GM12878 (cell line): ENCODE results near the gene MDM1. TPM values are rescaled to one million over a fixed set of nuclear protein-coding genes. Genes with fewer than 3 reads are reported as not detected.

Source experiments
- BHLHE40 ChIP-seq, 2 experiments: fragments of 450-650 bp in 1 of 2; IDR thresholded peaks; 2 replicates each; pipeline ENCODE4 v1.6.1; 2011 to 2017; ENCODE audit warnings: low read depth in 2 of 2, borderline replicate concordance in 1 of 2, improper control_type of control experiment in 1 of 2, low read length in 1 of 2, mild to moderate bottlenecking in 1 of 2
- ETV6 ChIP-seq, 2 experiments: fragments of 450-650 bp in 1 of 2; IDR thresholded peaks in 1 of 2; conservative IDR thresholded peaks in 1 of 2; 2 replicates each; pipeline ENCODE4 v1.6.1; 2014; ENCODE audit warnings: antibody characterized with exemption in 1 of 2, borderline replicate concordance in 1 of 2, low read depth in 1 of 2, mild to moderate bottlenecking in 1 of 2, moderate library complexity in 1 of 2
- HDAC6 ChIP-seq: fragments of 200-600 bp; sonication (generic); IDR thresholded peaks from one replicate; pipeline ENCODE4 v1.8.0; 2017; ENCODE audit warnings: antibody characterized with exemption; ENCODE audit not compliant: unreplicated experiment
- IRF4 ChIP-seq: IDR thresholded peaks from 2 replicates; pipeline ENCODE4 v1.6.1; 2011; ENCODE audit warnings: low read depth, low read length
- NR2F1 ChIP-seq: fragments of 450-650 bp; conservative IDR thresholded peaks from 2 replicates; pipeline ENCODE4 v1.6.1; 2017; ENCODE audit warnings: mild to moderate bottlenecking
- RAD51 ChIP-seq: fragments of 450-650 bp; IDR thresholded peaks from 2 replicates; pipeline ENCODE4 v1.6.1; 2016; ENCODE audit warnings: moderate library complexity, mild to moderate bottlenecking, inconsistent platforms
- RUNX3 ChIP-seq: IDR thresholded peaks from 2 replicates; pipeline ENCODE4 v1.6.1; 2012; ENCODE audit warnings: low read length, inconsistent platforms
- ZSCAN29 ChIP-seq: fragments of 450-650 bp; IDR thresholded peaks from 2 replicates; pipeline ENCODE4 v1.6.1; 2017; ENCODE audit warnings: mild to moderate bottlenecking, moderate library complexity
- polyA plus RNA-seq, 11 experiments: library from polyadenylated mRNA; depleted of rRNA in 4 of 11; unstranded in 6 of 11; stranded (reverse) in 5 of 11; fragments of >200 nt; fragmentation: Nextera tagmentation in 4 of 11; fragmentation: Illumina TruSeq in 1 of 11; extraction: Ambion mirVana in 4 of 11; extraction: Trizol in 1 of 11; gene quantifications; 1 replicate in 1 of 11; 2 replicates in 10 of 11; pipeline versions ENCODE4 v1.2.1 to v1.2.3, GENCODE V29; 2011 to 2016; ENCODE audit warnings: inconsistent platforms in 2 of 11, missing spikeins in 2 of 11, low read depth in 1 of 11
- total RNA-seq, 4 experiments: library from RNA; depleted of rRNA in 3 of 4; stranded (reverse); fragments of >200 nt in 3 of 4; fragmentation: Illumina TruSeq in 1 of 4; extraction: Trizol in 1 of 4; gene quantifications; 2 replicates each; pipeline versions ENCODE4 v1.2.1 to v1.2.3, GENCODE V29; 2013 to 2021
- TF ChIP-seq, protein P1 (sequence below): IDR thresholded peaks from 2 replicates; pipeline ENCODE4 v1.6.1; 2011; ENCODE audit warnings: low read depth, low read length, improper control_type of control experiment, borderline replicate concordance
- TF ChIP-seq, protein P2 (sequence below): IDR thresholded peaks from 2 replicates; pipeline ENCODE4 v1.6.1; 2011; ENCODE audit warnings: mild to moderate bottlenecking, low read depth, low read length, moderate library complexity; ENCODE audit not compliant: insufficient replicate concordance
- TF ChIP-seq, protein P3 (sequence below): IDR thresholded peaks from 2 replicates; pipeline ENCODE4 v1.6.1; 2012; ENCODE audit warnings: low read depth, low read length, improper control_type of control experiment
- TF ChIP-seq, protein P4 (sequence below): IDR thresholded peaks from 2 replicates; pipeline ENCODE4 v1.6.1; 2012; ENCODE audit warnings: improper control_type of control experiment, low read depth, low read length; ENCODE audit not compliant: insufficient replicate concordance
- TF ChIP-seq, protein P5 (sequence below): fragments of 450-650 bp; IDR thresholded peaks from 2 replicates; pipeline ENCODE4 v1.6.1; 2017; ENCODE audit warnings: mild to moderate bottlenecking, moderate library complexity
- TF ChIP-seq, protein P6 (sequence below): fragments of 450-650 bp; IDR thresholded peaks from 2 replicates; pipeline ENCODE4 v1.6.1; 2016; ENCODE audit warnings: mild to moderate bottlenecking

Gene MDM1
- total and polyA plus RNA-seq, 10 of the 15 experiments (the other 5 are each of a cell fraction or from before 2014, with no cell fraction given) = 10.1 to 25.3 (median 16.5) TPM

DNA sequence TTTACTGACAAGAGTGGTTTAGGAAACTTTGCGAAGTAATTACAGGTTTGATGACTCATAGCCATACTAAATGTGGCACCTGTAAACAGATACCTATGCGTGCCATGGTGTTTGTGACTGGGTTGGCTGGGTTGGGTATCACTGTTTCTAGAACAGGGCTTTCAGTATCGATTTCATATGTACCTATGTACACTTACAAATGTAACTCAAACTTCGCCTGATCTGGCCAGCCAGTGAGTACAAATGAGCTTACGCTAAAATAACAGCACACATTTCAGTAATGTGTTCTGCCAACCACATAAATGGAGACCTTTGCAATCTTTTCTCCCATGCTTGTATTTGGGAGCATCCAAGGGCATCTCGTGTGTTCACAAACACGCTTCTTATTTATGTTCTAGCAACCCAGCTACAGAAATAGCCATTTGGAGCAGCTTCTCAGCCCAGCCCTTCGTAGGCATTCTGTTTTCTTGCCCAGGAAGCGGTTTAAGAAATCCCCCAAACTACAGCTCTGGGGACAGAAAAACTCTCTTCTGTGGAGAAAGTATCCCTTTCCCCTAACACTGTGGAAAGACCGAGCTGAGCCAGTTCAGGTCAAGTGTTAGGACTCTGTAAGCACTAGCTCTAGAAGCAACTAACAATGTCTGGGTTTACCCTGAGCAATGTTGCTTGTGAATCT lies 42.3 kb upstream of the MDM1 start (continued):
- TF ChIP-seq, protein P1, sequence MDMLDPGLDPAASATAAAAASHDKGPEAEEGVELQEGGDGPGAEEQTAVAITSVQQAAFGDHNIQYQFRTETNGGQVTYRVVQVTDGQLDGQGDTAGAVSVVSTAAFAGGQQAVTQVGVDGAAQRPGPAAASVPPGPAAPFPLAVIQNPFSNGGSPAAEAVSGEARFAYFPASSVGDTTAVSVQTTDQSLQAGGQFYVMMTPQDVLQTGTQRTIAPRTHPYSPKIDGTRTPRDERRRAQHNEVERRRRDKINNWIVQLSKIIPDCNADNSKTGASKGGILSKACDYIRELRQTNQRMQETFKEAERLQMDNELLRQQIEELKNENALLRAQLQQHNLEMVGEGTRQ = no peak; the same call in 1 of the 2 replicates
- TF ChIP-seq, protein P2, sequence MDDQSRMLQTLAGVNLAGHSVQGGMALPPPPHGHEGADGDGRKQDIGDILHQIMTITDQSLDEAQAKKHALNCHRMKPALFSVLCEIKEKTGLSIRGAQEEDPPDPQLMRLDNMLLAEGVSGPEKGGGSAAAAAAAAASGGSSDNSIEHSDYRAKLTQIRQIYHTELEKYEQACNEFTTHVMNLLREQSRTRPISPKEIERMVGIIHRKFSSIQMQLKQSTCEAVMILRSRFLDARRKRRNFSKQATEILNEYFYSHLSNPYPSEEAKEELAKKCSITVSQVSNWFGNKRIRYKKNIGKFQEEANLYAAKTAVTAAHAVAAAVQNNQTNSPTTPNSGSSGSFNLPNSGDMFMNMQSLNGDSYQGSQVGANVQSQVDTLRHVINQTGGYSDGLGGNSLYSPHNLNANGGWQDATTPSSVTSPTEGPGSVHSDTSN = no peak
- peak; percentile 97 for TF ChIP-seq IRF4
- TF ChIP-seq, protein P3, sequence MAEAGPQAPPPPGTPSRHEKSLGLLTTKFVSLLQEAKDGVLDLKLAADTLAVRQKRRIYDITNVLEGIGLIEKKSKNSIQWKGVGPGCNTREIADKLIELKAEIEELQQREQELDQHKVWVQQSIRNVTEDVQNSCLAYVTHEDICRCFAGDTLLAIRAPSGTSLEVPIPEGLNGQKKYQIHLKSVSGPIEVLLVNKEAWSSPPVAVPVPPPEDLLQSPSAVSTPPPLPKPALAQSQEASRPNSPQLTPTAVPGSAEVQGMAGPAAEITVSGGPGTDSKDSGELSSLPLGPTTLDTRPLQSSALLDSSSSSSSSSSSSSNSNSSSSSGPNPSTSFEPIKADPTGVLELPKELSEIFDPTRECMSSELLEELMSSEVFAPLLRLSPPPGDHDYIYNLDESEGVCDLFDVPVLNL = no peak
- TF ChIP-seq RAD51 = no peak
- TF ChIP-seq, protein P4, sequence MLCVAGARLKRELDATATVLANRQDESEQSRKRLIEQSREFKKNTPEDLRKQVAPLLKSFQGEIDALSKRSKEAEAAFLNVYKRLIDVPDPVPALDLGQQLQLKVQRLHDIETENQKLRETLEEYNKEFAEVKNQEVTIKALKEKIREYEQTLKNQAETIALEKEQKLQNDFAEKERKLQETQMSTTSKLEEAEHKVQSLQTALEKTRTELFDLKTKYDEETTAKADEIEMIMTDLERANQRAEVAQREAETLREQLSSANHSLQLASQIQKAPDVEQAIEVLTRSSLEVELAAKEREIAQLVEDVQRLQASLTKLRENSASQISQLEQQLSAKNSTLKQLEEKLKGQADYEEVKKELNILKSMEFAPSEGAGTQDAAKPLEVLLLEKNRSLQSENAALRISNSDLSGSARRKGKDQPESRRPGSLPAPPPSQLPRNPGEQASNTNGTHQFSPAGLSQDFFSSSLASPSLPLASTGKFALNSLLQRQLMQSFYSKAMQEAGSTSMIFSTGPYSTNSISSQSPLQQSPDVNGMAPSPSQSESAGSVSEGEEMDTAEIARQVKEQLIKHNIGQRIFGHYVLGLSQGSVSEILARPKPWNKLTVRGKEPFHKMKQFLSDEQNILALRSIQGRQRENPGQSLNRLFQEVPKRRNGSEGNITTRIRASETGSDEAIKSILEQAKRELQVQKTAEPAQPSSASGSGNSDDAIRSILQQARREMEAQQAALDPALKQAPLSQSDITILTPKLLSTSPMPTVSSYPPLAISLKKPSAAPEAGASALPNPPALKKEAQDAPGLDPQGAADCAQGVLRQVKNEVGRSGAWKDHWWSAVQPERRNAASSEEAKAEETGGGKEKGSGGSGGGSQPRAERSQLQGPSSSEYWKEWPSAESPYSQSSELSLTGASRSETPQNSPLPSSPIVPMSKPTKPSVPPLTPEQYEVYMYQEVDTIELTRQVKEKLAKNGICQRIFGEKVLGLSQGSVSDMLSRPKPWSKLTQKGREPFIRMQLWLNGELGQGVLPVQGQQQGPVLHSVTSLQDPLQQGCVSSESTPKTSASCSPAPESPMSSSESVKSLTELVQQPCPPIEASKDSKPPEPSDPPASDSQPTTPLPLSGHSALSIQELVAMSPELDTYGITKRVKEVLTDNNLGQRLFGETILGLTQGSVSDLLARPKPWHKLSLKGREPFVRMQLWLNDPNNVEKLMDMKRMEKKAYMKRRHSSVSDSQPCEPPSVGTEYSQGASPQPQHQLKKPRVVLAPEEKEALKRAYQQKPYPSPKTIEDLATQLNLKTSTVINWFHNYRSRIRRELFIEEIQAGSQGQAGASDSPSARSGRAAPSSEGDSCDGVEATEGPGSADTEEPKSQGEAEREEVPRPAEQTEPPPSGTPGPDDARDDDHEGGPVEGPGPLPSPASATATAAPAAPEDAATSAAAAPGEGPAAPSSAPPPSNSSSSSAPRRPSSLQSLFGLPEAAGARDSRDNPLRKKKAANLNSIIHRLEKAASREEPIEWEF = no peak
- peak; percentile 90 to 92 for TF ChIP-seq BHLHE40 (IDR thresholded peaks at IDR 0.05; ENCODE audit: borderline replicate concordance in 1 of 2, low read depth in 2 of 2, low read length in 1 of 2)
- TF ChIP-seq ZSCAN29 = peak; percentile 30
- TF ChIP-seq HDAC6 = no peak
- TF ChIP-seq, protein P5, sequence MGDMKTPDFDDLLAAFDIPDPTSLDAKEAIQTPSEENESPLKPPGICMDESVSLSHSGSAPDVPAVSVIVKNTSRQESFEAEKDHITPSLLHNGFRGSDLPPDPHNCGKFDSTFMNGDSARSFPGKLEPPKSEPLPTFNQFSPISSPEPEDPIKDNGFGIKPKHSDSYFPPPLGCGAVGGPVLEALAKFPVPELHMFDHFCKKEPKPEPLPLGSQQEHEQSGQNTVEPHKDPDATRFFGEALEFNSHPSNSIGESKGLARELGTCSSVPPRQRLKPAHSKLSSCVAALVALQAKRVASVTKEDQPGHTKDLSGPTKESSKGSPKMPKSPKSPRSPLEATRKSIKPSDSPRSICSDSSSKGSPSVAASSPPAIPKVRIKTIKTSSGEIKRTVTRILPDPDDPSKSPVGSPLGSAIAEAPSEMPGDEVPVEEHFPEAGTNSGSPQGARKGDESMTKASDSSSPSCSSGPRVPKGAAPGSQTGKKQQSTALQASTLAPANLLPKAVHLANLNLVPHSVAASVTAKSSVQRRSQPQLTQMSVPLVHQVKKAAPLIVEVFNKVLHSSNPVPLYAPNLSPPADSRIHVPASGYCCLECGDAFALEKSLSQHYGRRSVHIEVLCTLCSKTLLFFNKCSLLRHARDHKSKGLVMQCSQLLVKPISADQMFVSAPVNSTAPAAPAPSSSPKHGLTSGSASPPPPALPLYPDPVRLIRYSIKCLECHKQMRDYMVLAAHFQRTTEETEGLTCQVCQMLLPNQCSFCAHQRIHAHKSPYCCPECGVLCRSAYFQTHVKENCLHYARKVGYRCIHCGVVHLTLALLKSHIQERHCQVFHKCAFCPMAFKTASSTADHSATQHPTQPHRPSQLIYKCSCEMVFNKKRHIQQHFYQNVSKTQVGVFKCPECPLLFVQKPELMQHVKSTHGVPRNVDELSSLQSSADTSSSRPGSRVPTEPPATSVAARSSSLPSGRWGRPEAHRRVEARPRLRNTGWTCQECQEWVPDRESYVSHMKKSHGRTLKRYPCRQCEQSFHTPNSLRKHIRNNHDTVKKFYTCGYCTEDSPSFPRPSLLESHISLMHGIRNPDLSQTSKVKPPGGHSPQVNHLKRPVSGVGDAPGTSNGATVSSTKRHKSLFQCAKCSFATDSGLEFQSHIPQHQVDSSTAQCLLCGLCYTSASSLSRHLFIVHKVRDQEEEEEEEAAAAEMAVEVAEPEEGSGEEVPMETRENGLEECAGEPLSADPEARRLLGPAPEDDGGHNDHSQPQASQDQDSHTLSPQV = peak; percentile 92
- TF ChIP-seq, protein P6, sequence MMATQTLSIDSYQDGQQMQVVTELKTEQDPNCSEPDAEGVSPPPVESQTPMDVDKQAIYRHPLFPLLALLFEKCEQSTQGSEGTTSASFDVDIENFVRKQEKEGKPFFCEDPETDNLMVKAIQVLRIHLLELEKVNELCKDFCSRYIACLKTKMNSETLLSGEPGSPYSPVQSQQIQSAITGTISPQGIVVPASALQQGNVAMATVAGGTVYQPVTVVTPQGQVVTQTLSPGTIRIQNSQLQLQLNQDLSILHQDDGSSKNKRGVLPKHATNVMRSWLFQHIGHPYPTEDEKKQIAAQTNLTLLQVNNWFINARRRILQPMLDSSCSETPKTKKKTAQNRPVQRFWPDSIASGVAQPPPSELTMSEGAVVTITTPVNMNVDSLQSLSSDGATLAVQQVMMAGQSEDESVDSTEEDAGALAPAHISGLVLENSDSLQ = peak; percentile 47
- no peak; the same call in 1 of the 2 replicates for TF ChIP-seq NR2F1
- TF ChIP-seq RUNX3 = peak; percentile 87
- peak in 1 of 2 experiments; percentile 87; a peak in 2 of 4 replicates for TF ChIP-seq ETV6 (conservative IDR thresholded peaks at IDR 0.05 in 1 of 2, IDR thresholded peaks at IDR 0.05 in 1 of 2; ENCODE audit: borderline replicate concordance in 1 of 2, low read depth in 1 of 2)
